ENCODE data around the gene NDRG2. TPM values are rescaled to one million over a fixed set of nuclear protein-coding genes. Genes with fewer than 3 reads are reported as not detected.

The NDRG2 gene
- total and polyA plus RNA-seq, 4 donors, result 233 to 827 (median 532) TPM

GRCh38 chr14:20998674-20999366 lies 26.0 kb downstream of the NDRG2 start, which contains the start of gene SLC39A2:
Gene SLC39A2 (plus strand): TSS chr14:20999293. CDS start chr14:20999447, 154 bp downstream.
- no peak for DNase-seq (ENCODE audit: low read depth in 4 of 6, low spot score in 6 of 6)
- H3K27me3 ChIP-seq (ENCODE audit: control insufficient read depth, insufficient read depth, low read length), result no peaks in the 10 kb centered on the region
- H3K9me3 ChIP-seq (ENCODE audit: control insufficient read depth, insufficient read depth, low read length), result no peaks in the 10 kb centered on the region
- peaks cover 24% of the 10 kb centered on the region for H3K36me3 ChIP-seq (ENCODE audit: control insufficient read depth, insufficient read depth, low read length)
- H3K4me1 ChIP-seq (ENCODE audit: control insufficient read depth, insufficient read depth, low read length), result no peaks in the 10 kb centered on the region
- no peak within 1 kb of the TSS for H3K27ac ChIP-seq (ENCODE audit: low read depth, low read length)
- 44% methylated on average over 3 of the region's 6 CpGs for WGBS (ENCODE audit: insufficient coverage)
- no peak within 1 kb of the TSS for H3K4me3 ChIP-seq (ENCODE audit: low read depth, low read length)

GRCh38 chr14:20998139-20998538 lies 26.7 kb downstream of the NDRG2 start:
- H3K4me1 ChIP-seq (ENCODE audit: control insufficient read depth, insufficient read depth, low read length), result no peaks in the 10 kb centered on the region
- no peak overlapping the region for H3K4me3 ChIP-seq (ENCODE audit: low read depth, low read length)
- H3K9me3 ChIP-seq (ENCODE audit: control insufficient read depth, insufficient read depth, low read length), result no peaks in the 10 kb centered on the region
- no peaks in the 10 kb centered on the region for H3K27me3 ChIP-seq (ENCODE audit: control insufficient read depth, insufficient read depth, low read length)
- no peak for DNase-seq (ENCODE audit: low read depth in 4 of 6, low spot score in 6 of 6)
- WGBS (ENCODE audit: insufficient coverage), result 80% methylated on average over 2 of the region's 3 CpGs
- peaks cover 24% of the 10 kb centered on the region for H3K36me3 ChIP-seq (ENCODE audit: control insufficient read depth, insufficient read depth, low read length)
- no peak overlapping the region for H3K27ac ChIP-seq (ENCODE audit: low read depth, low read length)

GRCh38 chr14:20997564-20997963 lies 27.3 kb downstream of the NDRG2 start:
- no peak overlapping the region for H3K27ac ChIP-seq (ENCODE audit: low read depth, low read length)
- no peaks in the 10 kb centered on the region for H3K4me1 ChIP-seq (ENCODE audit: control insufficient read depth, insufficient read depth, low read length)
- 84% methylated on average over 5 of the region's 6 CpGs for WGBS (ENCODE audit: insufficient coverage)
- no peaks in the 10 kb centered on the region for H3K9me3 ChIP-seq (ENCODE audit: control insufficient read depth, insufficient read depth, low read length)
- no peak overlapping the region for H3K4me3 ChIP-seq (ENCODE audit: low read depth, low read length)
- DNase-seq (ENCODE audit: low read depth in 4 of 6, low spot score in 6 of 6), result no peak
- H3K27me3 ChIP-seq (ENCODE audit: control insufficient read depth, insufficient read depth, low read length), result no peaks in the 10 kb centered on the region
- H3K36me3 ChIP-seq (ENCODE audit: control insufficient read depth, insufficient read depth, low read length), result peaks cover 25% of the 10 kb centered on the region

GRCh38 chr14:20997115-20997514 lies 27.7 kb downstream of the NDRG2 start:
- DNase-seq (ENCODE audit: low read depth in 4 of 6, low spot score in 6 of 6), result no peak
- Histone ChIP-seq H3K27ac (ENCODE audit: low read depth, low read length) (no peak overlapping the region), H3K9me3 (ENCODE audit: control insufficient read depth, insufficient read depth, low read length) (no peaks in the 10 kb centered on the region), H3K27me3 (ENCODE audit: control insufficient read depth, insufficient read depth, low read length) (no peaks in the 10 kb centered on the region), H3K4me3 (ENCODE audit: low read depth, low read length) (no peak overlapping the region), H3K36me3 (ENCODE audit: control insufficient read depth, insufficient read depth, low read length) (peaks cover 27% of the 10 kb centered on the region), H3K4me1 (ENCODE audit: control insufficient read depth, insufficient read depth, low read length) (no peaks in the 10 kb centered on the region)
- WGBS (ENCODE audit: insufficient coverage), result no CpG with 5 or more reads among the region's 4 CpGs

- no peak for DNase-seq (ENCODE audit: low read depth in 4 of 6, low spot score in 6 of 6)
- H3K36me3 ChIP-seq (ENCODE audit: control insufficient read depth, insufficient read depth, low read length), result peaks cover 29% of the 10 kb centered on the region
- H3K9me3 ChIP-seq (ENCODE audit: control insufficient read depth, insufficient read depth, low read length), result no peaks in the 10 kb centered on the region
- no peak overlapping the region for H3K27ac ChIP-seq (ENCODE audit: low read depth, low read length)
- H3K27me3 ChIP-seq (ENCODE audit: control insufficient read depth, insufficient read depth, low read length), result no peaks in the 10 kb centered on the region
- WGBS (ENCODE audit: insufficient coverage), result 98% methylated on average over 11 of the region's 14 CpGs
- H3K4me3 ChIP-seq (ENCODE audit: low read depth, low read length), result no peak overlapping the region
- H3K4me1 ChIP-seq (ENCODE audit: control insufficient read depth, insufficient read depth, low read length), result no peaks in the 10 kb centered on the region
These were observed 28.3 kb downstream of the NDRG2 start for GRCh38 chr14:20996521-20996920.

GRCh38 chr14:20989787-20990600 lies 34.9 kb downstream of the NDRG2 start, which contains the start of gene METTL17:
Gene METTL17 (plus strand): TSS chr14:20989980. CDS start chr14:20990003, 23 bp downstream.
- Histone ChIP-seq H3K27me3 (ENCODE audit: control insufficient read depth, insufficient read depth, low read length) (no peaks in the 10 kb centered on the region), H3K27ac (ENCODE audit: low read depth, low read length) (peak within 1 kb of the TSS; percentile 78), H3K36me3 (ENCODE audit: control insufficient read depth, insufficient read depth, low read length) (peaks cover 16% of the 10 kb centered on the region), H3K4me3 (ENCODE audit: low read depth, low read length) (peak within 1 kb of the TSS; percentile 86), H3K9me3 (ENCODE audit: control insufficient read depth, insufficient read depth, low read length) (no peaks in the 10 kb centered on the region), H3K4me1 (ENCODE audit: control insufficient read depth, insufficient read depth, low read length) (peaks cover 9% of the 10 kb centered on the region)
- DNase-seq (ENCODE audit: low read depth in 4 of 6, low spot score in 6 of 6), result peak; percentile 85 to 99 (median 90)
- under 1% methylated on average over 40 of the region's 42 CpGs for WGBS (ENCODE audit: insufficient coverage)

- Histone ChIP-seq H3K36me3 (ENCODE audit: control insufficient read depth, insufficient read depth, low read length) (peaks cover 12% of the 10 kb centered on the region), H3K4me1 (ENCODE audit: control insufficient read depth, insufficient read depth, low read length) (peaks cover 9% of the 10 kb centered on the region), H3K27ac (ENCODE audit: low read depth, low read length) (peak overlapping the region; percentile 78), H3K9me3 (ENCODE audit: control insufficient read depth, insufficient read depth, low read length) (no peaks in the 10 kb centered on the region), H3K4me3 (ENCODE audit: low read depth, low read length) (peak overlapping the region; percentile 39), H3K27me3 (ENCODE audit: control insufficient read depth, insufficient read depth, low read length) (no peaks in the 10 kb centered on the region)
- WGBS (ENCODE audit: insufficient coverage), result 0% methylated on average over 2 of the region's 11 CpGs
- DNase-seq (ENCODE audit: low read depth in 4 of 6, low spot score in 6 of 6), result no peak
These were observed 35.4 kb downstream of the NDRG2 start for GRCh38 chr14:20989471-20989786.

- Histone ChIP-seq H3K9me3 (ENCODE audit: control insufficient read depth, insufficient read depth, low read length) (no peaks in the 10 kb centered on the region), H3K4me1 (ENCODE audit: control insufficient read depth, insufficient read depth, low read length) (peaks cover 9% of the 10 kb centered on the region), H3K27ac (ENCODE audit: low read depth, low read length) (peak overlapping the region; percentile 78), H3K27me3 (ENCODE audit: control insufficient read depth, insufficient read depth, low read length) (no peaks in the 10 kb centered on the region), H3K36me3 (ENCODE audit: control insufficient read depth, insufficient read depth, low read length) (peaks cover 7% of the 10 kb centered on the region), H3K4me3 (ENCODE audit: low read depth, low read length) (peak overlapping the region; percentile 39)
- peak in 2 of 6 donors; percentile 3 to 4 for DNase-seq (ENCODE audit: low read depth in 4 of 6, low spot score in 6 of 6)
- WGBS (ENCODE audit: insufficient coverage), result 96% methylated on average over 4 of the region's 15 CpGs
These were observed 36.0 kb downstream of the NDRG2 start for GRCh38 chr14:20988717-20989470.

GRCh38 chr14:20986811-20987210 lies 38.0 kb downstream of the NDRG2 start:
- Histone ChIP-seq H3K27me3 (ENCODE audit: control insufficient read depth, insufficient read depth, low read length) (no peaks in the 10 kb centered on the region), H3K27ac (ENCODE audit: low read depth, low read length) (no peak overlapping the region), H3K4me1 (ENCODE audit: control insufficient read depth, insufficient read depth, low read length) (peaks cover 9% of the 10 kb centered on the region), H3K36me3 (ENCODE audit: control insufficient read depth, insufficient read depth, low read length) (peaks cover 3% of the 10 kb centered on the region), H3K9me3 (ENCODE audit: control insufficient read depth, insufficient read depth, low read length) (no peaks in the 10 kb centered on the region), H3K4me3 (ENCODE audit: low read depth, low read length) (no peak overlapping the region)
- 25% methylated on average over 1 of the region's 2 CpGs for WGBS (ENCODE audit: insufficient coverage)
- DNase-seq (ENCODE audit: low read depth in 4 of 6, low spot score in 6 of 6), result peak in 2 of 6 donors; percentile 1 to 50
